DOHH2 (cell line): ENCODE measurements around the gene ADAMTS2.

ENCODE experiments used
- H3F3A ChIP-seq: fragments of 200-600 bp; sonication (generic), shearing (Covaris generic); 2 replicates; pipeline ENCODE4 v1.6.0; 2016; ENCODE audit warnings: antibody characterized with exemption, mild to moderate bottlenecking; ENCODE audit not compliant: control insufficient read depth, insufficient read depth
- H3K27ac ChIP-seq: fragments of 200-600 bp; sonication (generic); 2 replicates; pipeline ENCODE4 v1.5.1; 2014; ENCODE audit warnings: low read depth, mild to moderate bottlenecking, low read length, moderate library complexity
- H3K27me3 ChIP-seq: fragments of 200-600 bp; sonication (generic); 2 replicates; pipeline ENCODE4 v1.6.1; 2014; ENCODE audit warnings: mild to moderate bottlenecking, low read length, mixed read lengths; ENCODE audit not compliant: control insufficient read depth
- H3K36me3 ChIP-seq: fragments of 200-600 bp; sonication (generic); 2 replicates; pipeline ENCODE4 v1.6.1; 2014; ENCODE audit warnings: mild to moderate bottlenecking, low read length, moderate library complexity, mixed read lengths; ENCODE audit not compliant: control insufficient read depth
- H3K4me1 ChIP-seq: fragments of 200-600 bp; sonication (generic); 2 replicates; pipeline ENCODE4 v1.6.1; 2014; ENCODE audit warnings: mild to moderate bottlenecking, low read length, mixed read lengths; ENCODE audit not compliant: control insufficient read depth
- H3K4me2 ChIP-seq: fragments of 200-600 bp; sonication (generic); 2 replicates; pipeline ENCODE4 v1.6.0; 2014; ENCODE audit warnings: mild to moderate bottlenecking, low read length, moderate library complexity
- H3K4me3 ChIP-seq: fragments of 200-600 bp; sonication (generic); 2 replicates; pipeline ENCODE4 v1.5.1; 2014; ENCODE audit warnings: mild to moderate bottlenecking, low read length, mixed read lengths
- H3K79me2 ChIP-seq: fragments of 200-600 bp; sonication (generic); 2 replicates; pipeline ENCODE4 v1.6.1; 2014; ENCODE audit warnings: mild to moderate bottlenecking, low read length, mixed read lengths; ENCODE audit not compliant: control insufficient read depth
- H3K9me2 ChIP-seq: fragments of 200-600 bp; sonication (generic); replicated peaks from 2 replicates; pipeline ENCODE4 v1.6.1; 2014; ENCODE audit warnings: mild to moderate bottlenecking, low read length, mixed read lengths; ENCODE audit not compliant: control insufficient read depth
- H3K9me3 ChIP-seq: fragments of 200-600 bp; sonication (generic); 2 replicates; pipeline ENCODE4 v1.6.1; 2014; ENCODE audit warnings: antibody characterized with exemption, low read length, mixed read lengths; ENCODE audit not compliant: control insufficient read depth, insufficient read depth
- H4K20me1 ChIP-seq: fragments of 200-600 bp; sonication (generic); 2 replicates; pipeline ENCODE4 v1.6.0; 2014; ENCODE audit warnings: low read depth, mild to moderate bottlenecking, antibody characterized with exemption, low read length, moderate library complexity; ENCODE audit not compliant: control insufficient read depth, insufficient read depth
- CTCF ChIP-seq: fragments of 200-600 bp; sonication (generic); IDR thresholded peaks from one replicate; pipeline ENCODE4 v1.5.1; 2014; ENCODE audit warnings: antibody characterized with exemption, mild to moderate bottlenecking, low read depth, low read length; ENCODE audit not compliant: poor library complexity, severe bottlenecking
- EZH2phosphoT487 ChIP-seq: fragments of 200-600 bp; sonication (generic); IDR thresholded peaks from 2 replicates; pipeline ENCODE4 v1.6.1; 2017; ENCODE audit warnings: borderline replicate concordance, mild to moderate bottlenecking, antibody characterized with exemption, low read length, moderate library complexity, mixed read lengths

The ADAMTS2 gene

GRCh38 chr5:179297486-179298180 is 47.6 kb downstream of the ADAMTS2 start:
- TF ChIP-seq CTCF, result no peak
- TF ChIP-seq EZH2phosphoT487, result no peak
- Histone ChIP-seq H3K4me2 (no peak overlapping the region), H3K79me2 (no peaks in the 10 kb centered on the region), H3K4me1 (no peaks in the 10 kb centered on the region), H3K27ac (no peak overlapping the region), H3K27me3 (no peaks in the 10 kb centered on the region), H3K9me3 (no peaks in the 10 kb centered on the region), H3K9me2 (no peaks in the 10 kb centered on the region), H3F3A (no peaks in the 10 kb centered on the region), H4K20me1 (no peaks in the 10 kb centered on the region), H3K4me3 (no peak overlapping the region), H3K36me3 (no peaks in the 10 kb centered on the region)

GRCh38 chr5:179297026-179297425 is 48.2 kb downstream of the ADAMTS2 start:
- H3K27me3 ChIP-seq, result no peaks in the 10 kb centered on the region
- H3K79me2 ChIP-seq, result no peaks in the 10 kb centered on the region
- H3K9me2 ChIP-seq, result no peaks in the 10 kb centered on the region
- H3K4me3 ChIP-seq, result no peak overlapping the region
- no peaks in the 10 kb centered on the region for H3K36me3 ChIP-seq
- no peaks in the 10 kb centered on the region for H3F3A ChIP-seq
- no peak overlapping the region for H3K27ac ChIP-seq
- H3K9me3 ChIP-seq, result no peaks in the 10 kb centered on the region
- no peak overlapping the region for H3K4me2 ChIP-seq
- TF ChIP-seq EZH2phosphoT487, result no peak
- no peaks in the 10 kb centered on the region for H3K4me1 ChIP-seq
- no peaks in the 10 kb centered on the region for H4K20me1 ChIP-seq

GRCh38 chr5:179296150-179296821 is 49.0 kb downstream of the ADAMTS2 start:
- Histone ChIP-seq H3K36me3 (no peaks in the 10 kb centered on the region), H4K20me1 (no peaks in the 10 kb centered on the region), H3K9me3 (no peaks in the 10 kb centered on the region), H3K27me3 (no peaks in the 10 kb centered on the region), H3K4me3 (no peak overlapping the region), H3F3A (no peaks in the 10 kb centered on the region), H3K27ac (no peak overlapping the region), H3K4me1 (no peaks in the 10 kb centered on the region), H3K79me2 (no peaks in the 10 kb centered on the region), H3K9me2 (no peaks in the 10 kb centered on the region), H3K4me2 (no peak overlapping the region)
- TF ChIP-seq EZH2phosphoT487 (no peak), CTCF (no peak)

GRCh38 chr5:179295778-179296149 is 49.5 kb downstream of the ADAMTS2 start:
- no peaks in the 10 kb centered on the region for H3K36me3 ChIP-seq
- no peak overlapping the region for H3K4me3 ChIP-seq
- no peak overlapping the region for H3K4me2 ChIP-seq
- no peaks in the 10 kb centered on the region for H3K79me2 ChIP-seq
- no peak for TF ChIP-seq EZH2phosphoT487
- TF ChIP-seq CTCF, result no peak
- no peaks in the 10 kb centered on the region for H3F3A ChIP-seq
- no peaks in the 10 kb centered on the region for H3K9me2 ChIP-seq
- no peaks in the 10 kb centered on the region for H3K9me3 ChIP-seq
- H3K4me1 ChIP-seq, result no peaks in the 10 kb centered on the region
- H3K27ac ChIP-seq, result no peak overlapping the region
- H3K27me3 ChIP-seq, result no peaks in the 10 kb centered on the region
- H4K20me1 ChIP-seq, result no peaks in the 10 kb centered on the region
